GM20000 (cell line): ENCODE measurements around the gene XRCC2.

Experiments
- DNase-seq: peaks from one replicate; pipeline ENCODE4 v3.0.0; 2012; ENCODE audit warnings: low spot score
- TF ChIP-seq, protein P1 (sequence below): IDR thresholded peaks from 2 replicates; pipeline ENCODE4 v1.5.1; 2012; ENCODE audit warnings: mild to moderate bottlenecking, control low read depth; ENCODE audit errors: extremely low read depth, missing control alignments

XRCC2 gene

DNA sequence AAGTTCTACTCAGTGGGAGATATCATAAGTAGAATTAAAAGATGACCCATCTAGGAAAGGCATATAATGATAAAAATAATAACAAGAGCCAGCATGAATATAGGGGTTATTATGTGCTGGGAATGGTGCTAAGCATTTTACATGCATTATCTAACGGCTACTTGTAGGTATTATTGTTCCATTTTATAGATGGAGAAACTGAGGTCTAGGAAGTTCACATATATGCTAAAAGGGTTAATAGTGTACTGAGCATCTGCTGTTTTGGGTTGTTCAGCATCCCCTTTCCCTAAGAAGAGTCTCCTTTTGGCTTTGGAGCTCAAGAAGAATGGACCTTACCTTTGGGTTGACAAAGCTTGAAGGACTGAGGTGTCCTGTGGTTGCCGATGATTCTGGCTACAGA lies 68.9 kb downstream of the XRCC2 start:
- TF ChIP-seq, protein P1, sequence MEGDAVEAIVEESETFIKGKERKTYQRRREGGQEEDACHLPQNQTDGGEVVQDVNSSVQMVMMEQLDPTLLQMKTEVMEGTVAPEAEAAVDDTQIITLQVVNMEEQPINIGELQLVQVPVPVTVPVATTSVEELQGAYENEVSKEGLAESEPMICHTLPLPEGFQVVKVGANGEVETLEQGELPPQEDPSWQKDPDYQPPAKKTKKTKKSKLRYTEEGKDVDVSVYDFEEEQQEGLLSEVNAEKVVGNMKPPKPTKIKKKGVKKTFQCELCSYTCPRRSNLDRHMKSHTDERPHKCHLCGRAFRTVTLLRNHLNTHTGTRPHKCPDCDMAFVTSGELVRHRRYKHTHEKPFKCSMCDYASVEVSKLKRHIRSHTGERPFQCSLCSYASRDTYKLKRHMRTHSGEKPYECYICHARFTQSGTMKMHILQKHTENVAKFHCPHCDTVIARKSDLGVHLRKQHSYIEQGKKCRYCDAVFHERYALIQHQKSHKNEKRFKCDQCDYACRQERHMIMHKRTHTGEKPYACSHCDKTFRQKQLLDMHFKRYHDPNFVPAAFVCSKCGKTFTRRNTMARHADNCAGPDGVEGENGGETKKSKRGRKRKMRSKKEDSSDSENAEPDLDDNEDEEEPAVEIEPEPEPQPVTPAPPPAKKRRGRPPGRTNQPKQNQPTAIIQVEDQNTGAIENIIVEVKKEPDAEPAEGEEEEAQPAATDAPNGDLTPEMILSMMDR: no peak

GRCh38 chr7:152602962-152603361 lies 73.0 kb downstream of the XRCC2 start:
- TF ChIP-seq, protein P1: no peak

More for the DNA sequence above, 68.9 kb downstream of the XRCC2 start:
- DNase-seq: no peak

GRCh38 chr7:152601305-152601798 lies 74.6 kb downstream of the XRCC2 start:
- no peak for DNase-seq
- TF ChIP-seq, protein P1: no peak

More at GRCh38 chr7:152602962-152603361, 73.0 kb downstream of the XRCC2 start:
- DNase-seq: no peak

DNA sequence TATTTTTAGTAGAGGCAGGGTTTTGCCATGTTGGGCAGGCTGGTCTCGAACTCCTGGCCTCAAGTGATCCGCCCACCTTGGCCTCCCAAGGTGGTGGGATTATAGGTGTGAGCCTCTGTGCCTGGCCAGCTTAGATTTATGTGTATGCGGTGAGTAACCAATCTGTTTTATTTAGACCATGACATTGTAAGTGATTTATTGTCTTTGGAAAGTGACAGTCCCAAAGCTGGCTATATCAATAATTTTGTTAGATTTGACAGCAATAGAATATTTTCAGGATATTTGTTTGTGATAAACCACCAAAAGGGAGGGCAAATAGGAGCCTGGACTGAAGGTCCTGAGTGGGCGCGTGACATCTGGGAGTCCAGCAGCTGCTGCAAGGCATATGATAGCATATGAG lies 75.7 kb downstream of the XRCC2 start:
- TF ChIP-seq, protein P1: no peak
- no peak for DNase-seq

GRCh38 chr7:152597507-152597906 lies 78.4 kb downstream of the XRCC2 start:
- TF ChIP-seq, protein P1: no peak
- DNase-seq: no peak

- DNase-seq: no peak
Measured at GRCh38 chr7:152596824-152597223, 79.1 kb downstream of the XRCC2 start.

More at GRCh38 chr7:152596824-152597223, 79.1 kb downstream of the XRCC2 start:
- TF ChIP-seq, protein P1: no peak
